ENCODE measurements around the gene RNF103.
"Not testable (repeated sequence)": the region's sequence is repeated elsewhere in the genome, so short reads cannot be mapped to it uniquely, and the experiment has no call there.

Gene RNF103, protein sequence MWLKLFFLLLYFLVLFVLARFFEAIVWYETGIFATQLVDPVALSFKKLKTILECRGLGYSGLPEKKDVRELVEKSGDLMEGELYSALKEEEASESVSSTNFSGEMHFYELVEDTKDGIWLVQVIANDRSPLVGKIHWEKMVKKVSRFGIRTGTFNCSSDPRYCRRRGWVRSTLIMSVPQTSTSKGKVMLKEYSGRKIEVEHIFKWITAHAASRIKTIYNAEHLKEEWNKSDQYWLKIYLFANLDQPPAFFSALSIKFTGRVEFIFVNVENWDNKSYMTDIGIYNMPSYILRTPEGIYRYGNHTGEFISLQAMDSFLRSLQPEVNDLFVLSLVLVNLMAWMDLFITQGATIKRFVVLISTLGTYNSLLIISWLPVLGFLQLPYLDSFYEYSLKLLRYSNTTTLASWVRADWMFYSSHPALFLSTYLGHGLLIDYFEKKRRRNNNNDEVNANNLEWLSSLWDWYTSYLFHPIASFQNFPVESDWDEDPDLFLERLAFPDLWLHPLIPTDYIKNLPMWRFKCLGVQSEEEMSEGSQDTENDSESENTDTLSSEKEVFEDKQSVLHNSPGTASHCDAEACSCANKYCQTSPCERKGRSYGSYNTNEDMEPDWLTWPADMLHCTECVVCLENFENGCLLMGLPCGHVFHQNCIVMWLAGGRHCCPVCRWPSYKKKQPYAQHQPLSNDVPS

GRCh38 chr2:86623494-86624266 lies at the start of gene RNF103:
TSS of gene RNF103 (minus strand) at chr2:86623865. CDS start at chr2:86622886, 979 bp downstream.
- peak; percentile 94 to 100 (median 99) for DNase-seq
- intact Hi-C loops (cut with DNase I), result loop anchor here (2.0 to 5.0 kb wide), 2 partner anchors 61 to 183 kb away; partner anchors contain the start of genes CHMP3 and KDM3A

GRCh38 chr2:86673011-86673410 lies 49.3 kb upstream of the RNF103 start:
- no peak for DNase-seq
- intact Hi-C loops (cut with DNase I), result no loop called here

GRCh38 chr2:86672027-86672545 lies 48.4 kb upstream of the RNF103 start:
- no peak for DNase-seq
- intact Hi-C loops (cut with DNase I), result no loop called here

GRCh38 chr2:86671337-86671981 lies 47.8 kb upstream of the RNF103 start:
- DNase-seq, result peak in 3 of 42 donors; percentile 11 to 26 (median 11)
- intact Hi-C loops (cut with DNase I), result no loop called here

DNA sequence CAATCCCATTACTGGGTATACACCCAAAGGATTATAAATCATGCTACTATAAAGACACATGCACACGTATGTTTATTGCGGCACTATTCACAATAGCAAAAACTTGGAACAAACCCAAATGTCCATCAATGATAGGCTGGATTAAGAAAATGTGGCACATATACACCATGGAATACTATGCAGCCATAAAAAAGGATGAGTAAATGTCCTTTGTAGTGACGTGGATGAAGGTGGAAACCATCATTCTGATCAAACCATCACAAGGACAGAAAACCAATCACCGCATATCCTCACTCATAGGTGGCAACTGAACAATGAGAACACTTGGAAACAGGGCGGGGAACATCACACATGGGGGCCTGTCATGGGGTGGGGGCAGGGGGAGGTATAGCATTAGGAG lies 45.7 kb upstream of the RNF103 start:
- intact Hi-C loops (cut with DNase I); DNase-seq: not testable (repeated sequence)

DNA sequence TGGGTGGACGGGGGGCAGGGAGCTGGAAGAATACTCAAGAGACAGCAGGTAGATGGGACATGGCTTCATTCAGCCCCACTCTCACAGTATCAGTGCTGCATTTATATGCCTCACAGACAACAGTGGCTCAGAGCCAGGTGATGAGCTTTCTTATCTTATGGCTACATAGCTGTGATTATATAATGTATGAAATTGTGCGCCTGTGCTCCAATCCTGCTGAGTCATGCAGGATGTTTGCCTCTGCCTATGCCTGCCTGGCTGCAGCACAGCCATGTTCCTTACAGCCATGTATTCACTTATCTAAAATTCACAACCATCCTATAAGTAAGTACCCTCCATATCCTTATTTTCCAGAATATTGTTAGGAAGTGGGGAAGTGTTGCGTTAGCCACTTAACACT lies 37.7 kb upstream of the RNF103 start:
- intact Hi-C loops (cut with DNase I), result no loop called here
- DNase-seq, result no peak

DNA sequence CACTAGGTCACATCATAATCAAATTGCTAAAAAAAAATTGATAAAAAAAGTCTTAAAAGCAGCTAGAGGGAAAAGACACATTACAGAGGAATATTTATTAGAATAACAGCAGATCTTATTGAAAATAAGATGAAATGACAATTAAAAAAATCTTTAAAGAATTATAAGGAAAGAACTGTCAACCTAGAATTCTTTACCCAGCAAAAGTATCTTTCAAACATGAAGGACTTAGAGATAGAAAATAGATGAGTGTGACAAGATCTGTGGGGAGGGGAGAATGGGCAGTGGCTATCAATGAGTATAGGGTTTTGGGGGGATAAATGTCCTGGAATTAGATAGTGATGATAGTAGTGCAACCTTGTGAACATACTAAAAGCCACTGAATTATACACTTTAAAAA lies 26.5 kb upstream of the RNF103 start:
- intact Hi-C loops (cut with DNase I), result no loop called here
- no peak for DNase-seq

DNA sequence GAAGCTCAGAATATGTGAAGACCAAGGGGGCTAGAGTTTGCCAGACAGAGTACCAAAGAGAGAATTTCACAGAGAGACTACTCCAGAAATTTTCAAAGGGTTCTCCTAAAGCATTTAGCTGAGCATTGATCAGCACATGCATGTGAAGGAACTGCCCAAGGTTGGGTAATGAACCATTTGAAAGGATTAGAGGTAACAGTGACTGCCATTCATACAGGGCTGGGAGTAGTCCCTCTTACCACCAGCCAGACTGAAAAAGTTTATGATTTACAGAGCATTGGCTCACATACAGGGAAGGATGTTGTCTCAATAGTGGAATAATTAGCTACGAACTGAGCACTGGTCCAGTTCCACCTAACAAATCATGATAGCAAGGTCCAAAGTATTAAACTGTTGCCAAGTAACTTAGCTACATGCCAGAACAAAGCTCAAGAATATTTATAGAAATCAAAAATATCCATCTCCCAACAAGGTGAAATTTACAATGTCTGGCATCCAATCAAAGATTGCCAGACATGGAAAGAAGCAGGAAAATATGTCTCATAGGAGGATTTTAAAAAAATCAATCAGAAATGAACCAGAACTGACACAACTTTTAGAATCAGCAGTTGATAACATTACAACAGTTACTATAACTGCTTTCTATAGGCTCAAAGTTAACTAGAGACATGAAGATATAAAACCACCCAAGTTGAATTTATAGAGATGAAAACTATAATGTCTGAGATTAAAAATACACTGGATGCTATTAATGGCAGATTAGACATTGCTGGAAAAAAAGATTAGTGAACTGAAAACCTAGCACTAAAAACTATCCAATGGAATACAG lies 25.7 kb upstream of the RNF103 start:
- intact Hi-C loops (cut with DNase I), result no loop called here
- no peak for DNase-seq

DNA sequence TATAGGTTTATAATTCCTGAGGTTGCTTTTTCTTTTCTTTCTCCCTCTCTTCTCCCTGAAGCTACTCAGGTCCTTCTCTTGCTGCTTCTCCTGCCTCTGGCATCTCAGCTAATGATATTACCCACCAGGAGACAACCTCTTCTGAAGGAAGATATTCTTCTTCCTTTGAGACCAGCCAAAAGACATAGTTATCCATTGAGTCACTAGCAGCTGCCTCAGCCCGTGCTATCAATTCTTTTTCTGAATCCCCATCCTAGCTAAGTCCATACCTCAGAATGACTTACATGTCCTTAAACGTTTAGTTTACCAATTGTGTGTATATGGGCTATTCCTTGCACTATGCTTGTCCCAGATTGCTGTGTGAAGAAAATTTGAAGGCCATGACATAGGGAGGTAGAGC lies 25.0 kb upstream of the RNF103 start:
- intact Hi-C loops (cut with DNase I), result no loop called here
- no peak for DNase-seq

- DNase-seq, result no peak
- intact Hi-C loops (cut with DNase I), result no loop called here
Observed at GRCh38 chr2:86646865-86647264, 23.2 kb upstream of the RNF103 start.

DNA sequence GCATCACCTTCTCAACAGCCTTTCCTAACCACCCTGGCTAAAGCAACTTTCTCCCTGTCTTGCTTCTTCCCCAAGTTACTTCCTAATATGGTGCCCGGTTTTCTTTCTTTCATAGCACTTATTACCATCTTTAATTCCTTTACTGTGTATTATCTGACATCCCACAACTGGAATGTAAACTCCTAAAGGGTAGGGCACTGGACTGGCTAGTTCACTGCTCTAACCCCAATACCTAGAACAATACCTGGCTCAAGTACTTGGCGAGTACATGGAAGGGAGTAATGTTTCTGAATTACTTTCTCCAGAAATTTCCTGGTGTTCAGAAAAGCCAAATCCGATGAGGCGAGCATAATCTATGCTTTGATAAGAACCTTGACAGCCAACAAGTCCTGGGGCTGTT lies 22.7 kb upstream of the RNF103 start:
- no peak for DNase-seq
- intact Hi-C loops (cut with DNase I), result no loop called here

- intact Hi-C loops (cut with DNase I), result no loop called here
- DNase-seq, result no peak
Observed at GRCh38 chr2:86645752-86646151, 22.1 kb upstream of the RNF103 start.

- intact Hi-C loops (cut with DNase I), result no loop called here
- no peak for DNase-seq
Observed at GRCh38 chr2:86638712-86639111, 15.0 kb upstream of the RNF103 start.

DNA sequence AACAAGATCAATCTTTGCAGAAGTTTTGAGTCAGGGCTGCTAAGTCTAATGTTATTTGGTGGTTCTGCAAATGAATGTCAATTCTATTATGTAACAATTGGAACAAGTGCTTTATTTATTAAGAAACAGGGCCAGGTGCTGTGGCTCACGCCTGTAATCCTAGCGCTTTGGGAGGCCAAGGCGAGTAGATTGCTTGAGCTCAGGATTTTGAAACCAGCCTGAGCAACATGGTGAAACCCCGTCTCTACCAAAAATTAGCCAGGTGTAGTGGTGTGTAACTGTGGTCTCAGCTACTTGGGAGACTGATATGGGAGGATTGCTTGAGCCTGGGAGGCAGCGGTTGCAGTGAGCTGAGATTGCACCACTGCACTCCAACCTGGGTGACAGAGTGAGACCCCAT lies 13.2 kb upstream of the RNF103 start:
- intact Hi-C loops (cut with DNase I), result no loop called here
- no peak for DNase-seq

DNA sequence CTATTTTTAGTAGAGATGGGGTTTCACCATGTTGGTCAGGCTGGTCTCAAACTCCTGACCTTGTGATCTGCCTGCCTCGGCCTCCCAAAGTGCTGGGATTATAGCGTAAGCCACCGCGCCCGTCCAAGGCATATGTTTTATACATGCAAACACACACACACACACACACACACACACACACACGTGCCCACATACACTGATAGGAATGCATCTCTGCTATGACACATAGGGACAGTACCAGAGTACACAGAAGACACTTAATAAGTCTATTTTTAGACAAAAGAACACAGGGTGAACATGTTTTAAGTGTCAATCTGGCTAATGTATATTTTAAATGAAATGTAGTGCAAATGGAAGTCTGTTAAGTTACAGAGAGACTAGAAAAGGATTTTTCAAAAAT lies 10.7 kb upstream of the RNF103 start:
- intact Hi-C loops (cut with DNase I), result no loop called here
- DNase-seq, result no peak

GRCh38 chr2:86633155-86633651 lies 9.5 kb upstream of the RNF103 start:
- DNase-seq, result peak in 40 of 42 donors; percentile 10 to 77 (median 48)
- intact Hi-C loops (cut with DNase I), result no loop called here

GRCh38 chr2:86632672-86633071 lies 9.0 kb upstream of the RNF103 start:
- intact Hi-C loops (cut with DNase I), result no loop called here
- DNase-seq, result no peak

DNA sequence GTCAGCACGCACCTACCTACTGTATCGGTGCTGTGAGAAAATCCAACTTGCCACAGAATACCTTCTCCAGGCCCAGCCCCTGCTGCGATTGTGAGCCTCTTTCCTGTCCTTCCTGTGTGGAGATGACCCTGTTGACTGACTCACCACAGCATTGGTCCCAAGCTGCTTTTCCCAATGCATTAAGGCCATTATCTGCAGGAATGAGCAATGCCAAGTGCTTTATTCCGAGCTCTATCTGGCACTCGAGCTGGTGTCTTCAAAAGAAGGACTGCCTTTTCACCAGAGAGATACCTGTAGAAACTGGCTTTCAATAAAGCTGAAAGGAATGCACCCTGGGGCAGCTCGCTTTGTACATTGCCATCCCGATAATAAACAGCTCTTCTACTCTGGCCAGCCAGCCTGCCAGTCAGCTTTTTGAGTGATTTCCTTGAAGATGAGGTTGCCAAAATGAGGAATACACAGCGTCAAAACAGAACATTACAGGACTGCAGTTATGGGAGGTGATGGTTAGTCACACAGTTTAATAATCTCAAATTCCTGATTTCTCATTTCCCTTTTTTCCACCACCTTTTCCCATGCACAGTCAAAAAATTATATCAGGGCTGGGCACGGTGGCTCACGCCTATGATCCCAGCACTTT lies 8.3 kb upstream of the RNF103 start:
- intact Hi-C loops (cut with DNase I), result no loop called here
- DNase-seq, result no peak
